ENCODE data around the gene UBL4B. TPM values are rescaled to one million over a fixed set of nuclear protein-coding genes. Genes with fewer than 3 reads are reported as not detected.

Gene UBL4B
- total RNA-seq, 2 donors from 2014 or later = not detected

- 31 to 39% methylated on average over 27 to 64 of the region's 64 CpGs for WGBS, 2 donors
- Histone ChIP-seq H3K4me1 (peaks cover 17% of the 10 kb centered on the region), H3K27me3 (peaks cover 15 to 43% of the 10 kb centered on the region in 2 donors), H3K36me3 (replicated peaks in 1 of 2; ENCODE audit: insufficient read depth in 1 of 2, low read depth in 2 of 2) (no peaks in the 10 kb centered on the region), H3K4me3 (no peak overlapping the region), H3K27ac (no peak overlapping the region), H3K9me3 (no peaks in the 10 kb centered on the region)
- no peak for DNase-seq
- ATAC-seq = peak; percentile 4
- TF ChIP-seq POLR2A (IDR thresholded peaks at IDR 0.05) = no peak
- no peak for TF ChIP-seq CTCF (IDR thresholded peaks at IDR 0.05)
- intact Hi-C loops (cut with DNase I) = no loop called here
Observed at GRCh38 chr1:110069404-110070281, 42.6 kb upstream of the UBL4B start.

GRCh38 chr1:110070282-110070669 is 42.0 kb upstream of the UBL4B start:
- DNase-seq = no peak
- H3K27me3 ChIP-seq = peaks cover 15 to 43% of the 10 kb centered on the region in 2 donors
- no peak overlapping the region for H3K27ac ChIP-seq
- ATAC-seq = no peak
- no peaks in the 10 kb centered on the region for H3K9me3 ChIP-seq
- no peak overlapping the region for H3K4me3 ChIP-seq
- peaks cover 17% of the 10 kb centered on the region for H3K4me1 ChIP-seq
- WGBS, 2 donors = 5 to 9% methylated on average over 10 to 50 of the region's 52 CpGs
- TF ChIP-seq CTCF (IDR thresholded peaks at IDR 0.05) = no peak
- no peak for TF ChIP-seq POLR2A (IDR thresholded peaks at IDR 0.05)
- intact Hi-C loops (cut with DNase I) = no loop called here
- no peaks in the 10 kb centered on the region for H3K36me3 ChIP-seq (replicated peaks in 1 of 2; ENCODE audit: insufficient read depth in 1 of 2, low read depth in 2 of 2)

- TF ChIP-seq CTCF (IDR thresholded peaks at IDR 0.05) (no peak), POLR2A (IDR thresholded peaks at IDR 0.05) (no peak)
- peaks cover 15 to 43% of the 10 kb centered on the region in 2 donors for H3K27me3 ChIP-seq
- H3K4me3 ChIP-seq = no peak within 1 kb of the TSS
- WGBS, 2 donors = 13 to 53% methylated on average over 3 to 24 of the region's 27 CpGs
- intact Hi-C loops (cut with DNase I) = no loop called here
- peaks cover 17% of the 10 kb centered on the region for H3K4me1 ChIP-seq
- ATAC-seq = no peak
- no peak for DNase-seq
- H3K9me3 ChIP-seq = no peaks in the 10 kb centered on the region
- H3K27ac ChIP-seq = no peak within 1 kb of the TSS
- no peaks in the 10 kb centered on the region for H3K36me3 ChIP-seq (replicated peaks in 1 of 2; ENCODE audit: insufficient read depth in 1 of 2, low read depth in 2 of 2)
Observed at GRCh38 chr1:110070671-110071242, 41.5 kb upstream of the UBL4B start, which contains the start of gene ALX3. Gene ALX3, minus strand, starts transcription at chr1:110070672. Its CDS starts 60 bp downstream, at chr1:110070612.

- 62 to 64% methylated on average over 4 of the region's 4 CpGs for WGBS, 2 donors
- Histone ChIP-seq H3K27ac (no peak overlapping the region), H3K27me3 (peaks cover 10 to 24% of the 10 kb centered on the region in 2 donors), H3K4me1 (peaks cover 10% of the 10 kb centered on the region), H3K9me3 (no peaks in the 10 kb centered on the region), H3K36me3 (replicated peaks in 1 of 2; ENCODE audit: insufficient read depth in 1 of 2, low read depth in 2 of 2) (no peaks in the 10 kb centered on the region), H3K4me3 (no peak overlapping the region)
- no peak for TF ChIP-seq CTCF (IDR thresholded peaks at IDR 0.05)
- no peak for TF ChIP-seq POLR2A (IDR thresholded peaks at IDR 0.05)
- intact Hi-C loops (cut with DNase I) = no loop called here
- ATAC-seq (no peak), DNase-seq (no peak)
Observed at GRCh38 chr1:110074166-110074565, 38.1 kb upstream of the UBL4B start.

All from body of pancreas (tissue), 4 donors.